WTC11 (cell line): ENCODE measurements around the gene RUNX1. TPM values are rescaled to one million over a fixed set of nuclear protein-coding genes. Genes with fewer than 3 reads are reported as not detected.

Source experiments
- ATAC-seq: fragments of 200-7000 bp; cut with Tn5 transposase; 2 replicates; pipeline ENCODE4 v1.10.0; 2021; ENCODE audit warnings: mild to moderate bottlenecking, moderate library complexity
- CTCF ChIA-PET: fragments of 300-600 bp; sonication (Branson Sonifier 250); formaldehyde crosslinking; loops from one replicate; lab custom pipeline; 2021; ENCODE audit warnings: antibody characterized with exemption; lab: Charles Lee
- POLR2A ChIA-PET: fragments of 350-600 bp; sonication (Branson Sonifier 250); formaldehyde crosslinking; loops from one replicate; lab custom pipeline; 2021; ENCODE audit warnings: antibody characterized with exemption; lab: Charles Lee
- DNase-seq: peaks from one replicate; pipeline ENCODE4 v3.0.0; 2021; ENCODE audit warnings: low spot score
- H3K27ac Mint-ChIP-seq: 2 replicates; pipeline ENCODE4 v1.8.0; 2021; ENCODE audit warnings: mixed read lengths
- H3K27me3 Mint-ChIP-seq: 2 replicates; pipeline ENCODE4 v1.8.0; 2021; ENCODE audit warnings: low read depth, mild to moderate bottlenecking, moderate library complexity, mixed read lengths
- H3K36me3 Mint-ChIP-seq: 2 replicates; pipeline ENCODE4 v1.8.0; 2021; ENCODE audit warnings: mixed read lengths
- H3K4me1 Mint-ChIP-seq: 2 replicates; pipeline ENCODE4 v1.8.0; 2022; ENCODE audit warnings: mixed read lengths
- H3K4me3 Mint-ChIP-seq: 2 replicates; pipeline ENCODE4 v1.8.0; 2021; ENCODE audit warnings: mild to moderate bottlenecking, moderate library complexity, mixed read lengths
- H3K9me3 Mint-ChIP-seq: 2 replicates; pipeline ENCODE4 v1.8.0; 2021; ENCODE audit warnings: mixed read lengths
- FOXK1 ChIP-seq: sonication (generic); formaldehyde crosslinking; IDR thresholded peaks from 2 replicates; pipeline ENCODE4 v1.8.0; 2022; ENCODE audit warnings: mild to moderate bottlenecking, moderate library complexity, missing genetic modification reagents
- GABPB1 ChIP-seq: sonication (generic); formaldehyde crosslinking; IDR thresholded peaks from 2 replicates; pipeline ENCODE4 v1.8.1; 2023; ENCODE audit warnings: mild to moderate bottlenecking, missing genetic modification reagents
- NR2C2 ChIP-seq: sonication (generic); formaldehyde crosslinking; IDR thresholded peaks from 2 replicates; pipeline ENCODE4 v1.8.0; 2022; ENCODE audit warnings: mild to moderate bottlenecking, missing genetic modification reagents
- SOX15 ChIP-seq: fragments of 250-450 bp; sonication (Bioruptor Pico); IDR thresholded peaks from 2 replicates; pipeline ENCODE4 v1.9.0; 2021; ENCODE audit warnings: mild to moderate bottlenecking
- SP1 ChIP-seq: sonication (generic); formaldehyde crosslinking; conservative IDR thresholded peaks from 2 replicates; pipeline ENCODE4 v1.8.1; 2022; ENCODE audit warnings: missing genetic modification reagents
- TP53 ChIP-seq: sonication (generic); formaldehyde crosslinking; IDR thresholded peaks from 2 replicates; pipeline ENCODE4 v1.8.1; 2023; ENCODE audit warnings: mild to moderate bottlenecking, missing genetic modification reagents
- ZNF121 ChIP-seq: sonication (generic); formaldehyde crosslinking; IDR thresholded peaks from 2 replicates; pipeline ENCODE4 v1.8.0; 2023; ENCODE audit warnings: missing genetic modification reagents
- total RNA-seq: library from RNA; stranded (reverse); gene quantifications from 3 replicates; pipeline ENCODE4 v1.2.3, GENCODE V29; 2021
- TF ChIP-seq, protein P1 (sequence below): sonication (generic); formaldehyde crosslinking; IDR thresholded peaks from 2 replicates; pipeline ENCODE4 v1.8.0; 2023; ENCODE audit warnings: missing genetic modification reagents
- TF ChIP-seq, protein P2 (sequence below): sonication (generic); formaldehyde crosslinking; conservative IDR thresholded peaks from 2 replicates; pipeline ENCODE4 v1.8.1; 2022; ENCODE audit warnings: mild to moderate bottlenecking, missing genetic modification reagents
- TF ChIP-seq, protein P3 (sequence below): fragments of 200-600 bp; IDR thresholded peaks from 2 replicates; pipeline ENCODE4 v1.8.0; 2022; ENCODE audit warnings: antibody characterized with exemption
- TF ChIP-seq, protein P4 (sequence below): sonication (generic); formaldehyde crosslinking; IDR thresholded peaks from 2 replicates; pipeline ENCODE4 v1.8.0; 2022; ENCODE audit warnings: mild to moderate bottlenecking, missing genetic modification reagents
- TF ChIP-seq, protein P5 (sequence below): sonication (generic); formaldehyde crosslinking; IDR thresholded peaks from 2 replicates; pipeline ENCODE4 v1.8.0; 2022; ENCODE audit warnings: missing genetic modification reagents
- TF ChIP-seq, protein P6 (sequence below): sonication (generic); formaldehyde crosslinking; IDR thresholded peaks from 2 replicates; pipeline ENCODE4 v1.8.1; 2023; ENCODE audit warnings: mild to moderate bottlenecking, missing genetic modification reagents, moderate library complexity

The RUNX1 gene
- total RNA-seq, 1 experiment from 2014 or later, result 2.2 TPM

DNA sequence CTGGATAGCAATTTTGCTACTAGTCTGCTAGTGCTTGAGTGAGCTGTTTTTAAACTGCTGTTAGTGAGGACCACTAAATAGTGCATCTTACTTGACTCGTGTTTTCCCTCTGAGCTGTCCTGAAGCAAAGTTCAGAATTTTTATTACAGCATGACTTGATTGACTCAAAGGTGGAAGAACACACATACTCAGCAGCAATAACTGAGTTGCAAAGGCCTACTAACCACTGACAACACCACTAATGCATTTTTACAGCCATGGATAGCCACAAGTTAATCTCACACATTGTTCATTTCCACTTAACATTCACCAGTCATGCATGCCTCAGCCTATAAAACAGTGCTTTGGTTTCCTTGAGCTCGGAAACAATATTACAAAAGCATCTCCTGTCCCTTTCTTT lies 148.7 kb downstream of the RUNX1 start:
- TF ChIP-seq, protein P1, sequence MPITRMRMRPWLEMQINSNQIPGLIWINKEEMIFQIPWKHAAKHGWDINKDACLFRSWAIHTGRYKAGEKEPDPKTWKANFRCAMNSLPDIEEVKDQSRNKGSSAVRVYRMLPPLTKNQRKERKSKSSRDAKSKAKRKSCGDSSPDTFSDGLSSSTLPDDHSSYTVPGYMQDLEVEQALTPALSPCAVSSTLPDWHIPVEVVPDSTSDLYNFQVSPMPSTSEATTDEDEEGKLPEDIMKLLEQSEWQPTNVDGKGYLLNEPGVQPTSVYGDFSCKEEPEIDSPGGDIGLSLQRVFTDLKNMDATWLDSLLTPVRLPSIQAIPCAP, result no peak
- CTCF ChIA-PET, result interaction anchor here (2.9 kb wide), 1 partner anchor 155 kb away, joined by 10 read pairs; no protein-coding TSS in a partner anchor
- DNase-seq (no peak), ATAC-seq (no peak)
- peaks cover 19% of the 10 kb centered on the region for H3K9me3 Mint-ChIP-seq
- peaks cover 3% of the 10 kb centered on the region; the same call in 1 of the 2 replicates for H3K36me3 Mint-ChIP-seq
- peaks cover 4% of the 10 kb centered on the region for H3K27me3 Mint-ChIP-seq
- peaks cover 7% of the 10 kb centered on the region for H3K4me1 Mint-ChIP-seq
- POLR2A ChIA-PET, result no interaction called here
- H3K27ac Mint-ChIP-seq, result no peak overlapping the region
- H3K4me3 Mint-ChIP-seq, result no peak overlapping the region

DNA sequence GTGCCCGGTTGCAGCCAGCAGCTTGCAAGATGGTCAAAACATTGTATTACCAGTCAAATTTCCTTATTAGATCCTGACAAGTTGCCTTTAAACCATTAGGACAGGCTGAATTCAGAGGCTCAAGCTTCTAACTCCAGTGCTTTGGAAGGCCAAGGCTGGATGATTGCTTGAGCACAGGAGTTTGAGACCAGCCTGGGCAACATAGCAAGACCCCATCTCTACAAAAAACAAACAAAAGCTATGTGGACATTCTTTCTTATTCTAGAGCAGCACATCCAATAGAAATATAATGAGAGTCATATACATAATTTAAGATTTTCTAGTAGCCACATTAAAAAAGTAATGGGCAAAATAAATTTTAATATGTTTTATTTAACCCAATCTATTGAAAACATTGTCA lies 149.3 kb downstream of the RUNX1 start:
- ATAC-seq, result no peak
- Mint-ChIP-seq H3K27me3 (peaks cover 4% of the 10 kb centered on the region), H3K4me3 (no peak overlapping the region), H3K27ac (no peak overlapping the region), H3K4me1 (peaks cover under 1% of the 10 kb centered on the region; the same call in 1 of the 2 replicates), H3K9me3 (peaks cover 19% of the 10 kb centered on the region), H3K36me3 (peaks cover 3% of the 10 kb centered on the region; the same call in 1 of the 2 replicates)
- ChIA-PET CTCF (no interaction called here), POLR2A (no interaction called here)
- DNase-seq, result no peak
- no peak for TF ChIP-seq FOXK1 (CRISPR knock-in tag)
- TF ChIP-seq GABPB1, result no peak
- TF ChIP-seq, protein P2, sequence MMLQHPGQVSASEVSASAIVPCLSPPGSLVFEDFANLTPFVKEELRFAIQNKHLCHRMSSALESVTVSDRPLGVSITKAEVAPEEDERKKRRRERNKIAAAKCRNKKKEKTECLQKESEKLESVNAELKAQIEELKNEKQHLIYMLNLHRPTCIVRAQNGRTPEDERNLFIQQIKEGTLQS (CRISPR knock-in tag), result no peak
- no peak for TF ChIP-seq TP53 (CRISPR knock-in tag)

DNA sequence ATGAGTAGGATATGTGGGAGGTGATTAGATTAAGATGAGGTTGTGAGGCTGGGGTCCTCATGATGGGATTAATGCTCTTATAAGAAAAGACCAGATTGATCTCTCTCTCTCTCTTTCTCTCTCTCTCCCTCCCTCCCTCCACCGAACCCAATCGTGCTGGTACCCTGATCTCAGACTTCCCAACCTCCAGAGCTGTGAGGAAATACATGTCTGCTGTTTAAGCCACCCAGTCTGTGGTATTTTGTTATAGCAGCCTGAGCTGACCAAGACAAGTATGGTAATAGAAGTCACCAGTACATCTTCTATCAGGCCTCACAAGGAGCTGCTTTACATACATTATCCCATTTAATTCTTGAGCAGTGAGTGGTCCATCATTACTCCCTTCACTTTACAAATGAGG lies 149.8 kb downstream of the RUNX1 start:
- ATAC-seq, result no peak
- TF ChIP-seq, protein P3, sequence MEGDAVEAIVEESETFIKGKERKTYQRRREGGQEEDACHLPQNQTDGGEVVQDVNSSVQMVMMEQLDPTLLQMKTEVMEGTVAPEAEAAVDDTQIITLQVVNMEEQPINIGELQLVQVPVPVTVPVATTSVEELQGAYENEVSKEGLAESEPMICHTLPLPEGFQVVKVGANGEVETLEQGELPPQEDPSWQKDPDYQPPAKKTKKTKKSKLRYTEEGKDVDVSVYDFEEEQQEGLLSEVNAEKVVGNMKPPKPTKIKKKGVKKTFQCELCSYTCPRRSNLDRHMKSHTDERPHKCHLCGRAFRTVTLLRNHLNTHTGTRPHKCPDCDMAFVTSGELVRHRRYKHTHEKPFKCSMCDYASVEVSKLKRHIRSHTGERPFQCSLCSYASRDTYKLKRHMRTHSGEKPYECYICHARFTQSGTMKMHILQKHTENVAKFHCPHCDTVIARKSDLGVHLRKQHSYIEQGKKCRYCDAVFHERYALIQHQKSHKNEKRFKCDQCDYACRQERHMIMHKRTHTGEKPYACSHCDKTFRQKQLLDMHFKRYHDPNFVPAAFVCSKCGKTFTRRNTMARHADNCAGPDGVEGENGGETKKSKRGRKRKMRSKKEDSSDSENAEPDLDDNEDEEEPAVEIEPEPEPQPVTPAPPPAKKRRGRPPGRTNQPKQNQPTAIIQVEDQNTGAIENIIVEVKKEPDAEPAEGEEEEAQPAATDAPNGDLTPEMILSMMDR, result no peak
- no peak for TF ChIP-seq NR2C2 (CRISPR knock-in tag)
- TF ChIP-seq, protein P4, sequence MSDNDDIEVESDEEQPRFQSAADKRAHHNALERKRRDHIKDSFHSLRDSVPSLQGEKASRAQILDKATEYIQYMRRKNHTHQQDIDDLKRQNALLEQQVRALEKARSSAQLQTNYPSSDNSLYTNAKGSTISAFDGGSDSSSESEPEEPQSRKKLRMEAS, result no peak
- TF ChIP-seq, protein P5, sequence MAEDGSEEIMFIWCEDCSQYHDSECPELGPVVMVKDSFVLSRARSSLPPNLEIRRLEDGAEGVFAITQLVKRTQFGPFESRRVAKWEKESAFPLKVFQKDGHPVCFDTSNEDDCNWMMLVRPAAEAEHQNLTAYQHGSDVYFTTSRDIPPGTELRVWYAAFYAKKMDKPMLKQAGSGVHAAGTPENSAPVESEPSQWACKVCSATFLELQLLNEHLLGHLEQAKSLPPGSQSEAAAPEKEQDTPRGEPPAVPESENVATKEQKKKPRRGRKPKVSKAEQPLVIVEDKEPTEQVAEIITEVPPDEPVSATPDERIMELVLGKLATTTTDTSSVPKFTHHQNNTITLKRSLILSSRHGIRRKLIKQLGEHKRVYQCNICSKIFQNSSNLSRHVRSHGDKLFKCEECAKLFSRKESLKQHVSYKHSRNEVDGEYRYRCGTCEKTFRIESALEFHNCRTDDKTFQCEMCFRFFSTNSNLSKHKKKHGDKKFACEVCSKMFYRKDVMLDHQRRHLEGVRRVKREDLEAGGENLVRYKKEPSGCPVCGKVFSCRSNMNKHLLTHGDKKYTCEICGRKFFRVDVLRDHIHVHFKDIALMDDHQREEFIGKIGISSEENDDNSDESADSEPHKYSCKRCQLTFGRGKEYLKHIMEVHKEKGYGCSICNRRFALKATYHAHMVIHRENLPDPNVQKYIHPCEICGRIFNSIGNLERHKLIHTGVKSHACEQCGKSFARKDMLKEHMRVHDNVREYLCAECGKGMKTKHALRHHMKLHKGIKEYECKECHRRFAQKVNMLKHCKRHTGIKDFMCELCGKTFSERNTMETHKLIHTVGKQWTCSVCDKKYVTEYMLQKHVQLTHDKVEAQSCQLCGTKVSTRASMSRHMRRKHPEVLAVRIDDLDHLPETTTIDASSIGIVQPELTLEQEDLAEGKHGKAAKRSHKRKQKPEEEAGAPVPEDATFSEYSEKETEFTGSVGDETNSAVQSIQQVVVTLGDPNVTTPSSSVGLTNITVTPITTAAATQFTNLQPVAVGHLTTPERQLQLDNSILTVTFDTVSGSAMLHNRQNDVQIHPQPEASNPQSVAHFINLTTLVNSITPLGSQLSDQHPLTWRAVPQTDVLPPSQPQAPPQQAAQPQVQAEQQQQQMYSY (CRISPR knock-in tag), result no peak
- no peak for TF ChIP-seq ZNF121
- TF ChIP-seq, protein P2 (CRISPR knock-in tag), result no peak
- TF ChIP-seq, protein P1, result no peak
- no peak for TF ChIP-seq SP1 (CRISPR knock-in tag)
- TF ChIP-seq SOX15 (CRISPR knock-in tag), result no peak
- TF ChIP-seq GABPB1, result no peak
- TF ChIP-seq, protein P6, sequence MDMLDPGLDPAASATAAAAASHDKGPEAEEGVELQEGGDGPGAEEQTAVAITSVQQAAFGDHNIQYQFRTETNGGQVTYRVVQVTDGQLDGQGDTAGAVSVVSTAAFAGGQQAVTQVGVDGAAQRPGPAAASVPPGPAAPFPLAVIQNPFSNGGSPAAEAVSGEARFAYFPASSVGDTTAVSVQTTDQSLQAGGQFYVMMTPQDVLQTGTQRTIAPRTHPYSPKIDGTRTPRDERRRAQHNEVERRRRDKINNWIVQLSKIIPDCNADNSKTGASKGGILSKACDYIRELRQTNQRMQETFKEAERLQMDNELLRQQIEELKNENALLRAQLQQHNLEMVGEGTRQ (CRISPR knock-in tag), result no peak
- Mint-ChIP-seq H3K36me3 (peaks cover 3% of the 10 kb centered on the region; the same call in 1 of the 2 replicates), H3K9me3 (peaks cover 19% of the 10 kb centered on the region), H3K27ac (no peak overlapping the region), H3K4me3 (no peak overlapping the region), H3K27me3 (peaks cover 8% of the 10 kb centered on the region), H3K4me1 (no peaks in the 10 kb centered on the region)
- no peak for DNase-seq
- POLR2A ChIA-PET, result no interaction called here
- CTCF ChIA-PET, result no interaction called here
